ENCODE measurements around the gene SHROOM3. TPM values are rescaled to one million over a fixed set of nuclear protein-coding genes. Genes with fewer than 3 reads are reported as not detected.

Gene SHROOM3
- total RNA-seq, 1 donor from 2014 or later: 192 TPM

DNA sequence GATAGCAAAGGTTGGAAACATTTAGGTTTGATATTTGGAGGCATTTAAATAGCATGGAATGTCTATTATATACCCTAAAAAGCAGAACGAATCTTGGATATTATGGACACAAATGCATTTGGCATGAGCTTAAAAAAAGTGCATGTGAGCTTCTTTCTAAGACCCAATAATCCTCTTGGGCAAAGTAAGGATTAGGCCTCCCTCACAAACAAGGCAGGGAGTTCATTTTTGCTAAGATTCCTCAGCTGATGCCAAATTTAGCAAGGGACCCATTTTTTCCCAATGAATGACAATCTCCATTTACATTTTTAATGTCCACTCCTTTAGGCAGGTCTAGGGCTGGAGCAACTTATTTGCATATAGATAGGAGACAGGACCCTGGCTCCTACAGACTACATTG, 263.1 kb downstream of the SHROOM3 start:
- intact Hi-C loops (cut with DNase I): no loop called here
- H3K4me1 ChIP-seq: peaks cover 14 to 49% of the 10 kb centered on the region in 2 donors
- TF ChIP-seq, protein P1, sequence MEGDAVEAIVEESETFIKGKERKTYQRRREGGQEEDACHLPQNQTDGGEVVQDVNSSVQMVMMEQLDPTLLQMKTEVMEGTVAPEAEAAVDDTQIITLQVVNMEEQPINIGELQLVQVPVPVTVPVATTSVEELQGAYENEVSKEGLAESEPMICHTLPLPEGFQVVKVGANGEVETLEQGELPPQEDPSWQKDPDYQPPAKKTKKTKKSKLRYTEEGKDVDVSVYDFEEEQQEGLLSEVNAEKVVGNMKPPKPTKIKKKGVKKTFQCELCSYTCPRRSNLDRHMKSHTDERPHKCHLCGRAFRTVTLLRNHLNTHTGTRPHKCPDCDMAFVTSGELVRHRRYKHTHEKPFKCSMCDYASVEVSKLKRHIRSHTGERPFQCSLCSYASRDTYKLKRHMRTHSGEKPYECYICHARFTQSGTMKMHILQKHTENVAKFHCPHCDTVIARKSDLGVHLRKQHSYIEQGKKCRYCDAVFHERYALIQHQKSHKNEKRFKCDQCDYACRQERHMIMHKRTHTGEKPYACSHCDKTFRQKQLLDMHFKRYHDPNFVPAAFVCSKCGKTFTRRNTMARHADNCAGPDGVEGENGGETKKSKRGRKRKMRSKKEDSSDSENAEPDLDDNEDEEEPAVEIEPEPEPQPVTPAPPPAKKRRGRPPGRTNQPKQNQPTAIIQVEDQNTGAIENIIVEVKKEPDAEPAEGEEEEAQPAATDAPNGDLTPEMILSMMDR (IDR thresholded peaks at IDR 0.05): no peak

DNA sequence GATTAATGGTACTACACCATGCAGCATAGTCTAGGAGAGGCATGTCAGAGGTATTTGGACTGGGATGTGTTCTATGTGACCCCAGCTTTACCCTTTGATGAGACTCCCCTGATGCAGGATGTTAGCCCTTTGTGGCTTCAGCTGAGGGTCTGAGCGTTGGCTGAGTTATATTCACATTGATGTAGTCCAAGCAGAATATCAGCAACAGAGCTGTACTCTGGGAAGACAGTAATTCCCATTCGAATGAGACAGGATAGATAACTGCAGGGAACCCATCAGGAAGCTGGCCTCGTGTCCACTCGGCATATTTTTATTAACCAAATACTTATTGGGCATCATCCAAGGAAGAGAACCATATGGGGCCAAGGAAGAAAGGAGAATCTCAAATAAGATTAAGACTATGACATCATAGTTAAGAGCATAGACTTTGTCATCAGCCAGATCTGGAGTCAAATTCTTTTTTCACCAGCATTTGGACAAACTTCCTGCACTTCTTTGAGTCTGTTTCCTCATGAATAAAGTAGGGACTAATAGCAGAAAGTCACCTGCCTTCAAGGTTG, 264.8 kb downstream of the SHROOM3 start:
- TF ChIP-seq, protein P1 (IDR thresholded peaks at IDR 0.05): no peak
- H3K27ac ChIP-seq: peak overlapping the region; percentile 7 to 38
- no peaks in the 10 kb centered on the region for H3K9me3 ChIP-seq
- H3K4me1 ChIP-seq: peaks cover 22 to 59% of the 10 kb centered on the region in 2 donors
- no peak overlapping the region for H3K4me3 ChIP-seq
- DNase-seq (ENCODE audit: low spot score in 2 of 2): no peak
- H3K27me3 ChIP-seq: no peaks in the 10 kb centered on the region
- H3K36me3 ChIP-seq: no peaks in the 10 kb centered on the region
- intact Hi-C loops (cut with DNase I): no loop called here

More for the DNA sequence above, 263.1 kb downstream of the SHROOM3 start:
- Histone ChIP-seq H3K27ac (no peak overlapping the region), H3K9me3 (no peaks in the 10 kb centered on the region), H3K27me3 (no peaks in the 10 kb centered on the region), H3K4me3 (no peak overlapping the region), H3K36me3 (no peaks in the 10 kb centered on the region)
- no peak for DNase-seq (ENCODE audit: low spot score in 2 of 2)

DNA sequence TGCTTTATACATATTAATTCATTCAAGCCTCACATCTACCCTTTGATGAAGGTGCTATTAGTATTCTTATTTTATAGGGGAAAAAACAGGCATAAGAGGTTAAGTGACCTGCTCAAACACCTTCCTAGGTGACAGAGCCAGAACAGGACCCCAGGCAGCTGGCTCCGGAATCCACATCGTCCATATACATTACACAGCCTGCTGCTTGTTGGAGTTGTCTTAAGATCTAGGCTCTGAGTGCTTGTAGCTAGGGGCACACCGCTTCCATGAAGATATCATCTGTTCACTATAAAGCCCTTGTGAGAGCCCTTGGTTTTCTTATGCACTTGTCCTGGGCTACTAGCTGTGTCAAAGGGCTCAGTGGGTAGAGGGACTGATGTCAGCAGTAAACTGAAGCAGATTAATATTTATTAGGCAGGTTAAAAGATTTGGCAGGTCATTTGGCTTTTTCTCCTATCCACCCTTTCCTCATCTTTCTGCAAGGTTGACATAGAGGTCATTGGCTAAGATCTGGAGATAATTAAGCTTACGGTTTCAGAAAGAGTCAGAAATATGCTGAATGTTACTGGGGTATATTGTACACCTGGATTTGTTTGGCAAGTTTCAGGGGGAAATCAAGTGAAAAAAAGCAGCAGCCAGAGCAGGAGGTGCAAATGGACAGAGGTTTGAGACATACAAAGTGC, 267.6 kb downstream of the SHROOM3 start:
- Histone ChIP-seq H3K27ac (peak overlapping the region; percentile 80 to 84), H3K27me3 (no peaks in the 10 kb centered on the region), H3K36me3 (no peaks in the 10 kb centered on the region), H3K4me3 (no peak overlapping the region), H3K4me1 (peaks cover 15 to 53% of the 10 kb centered on the region in 2 donors), H3K9me3 (no peaks in the 10 kb centered on the region)
- no peak for DNase-seq (ENCODE audit: low spot score in 2 of 2)
- TF ChIP-seq, protein P1 (IDR thresholded peaks at IDR 0.05): no peak
- intact Hi-C loops (cut with DNase I): no loop called here

DNA sequence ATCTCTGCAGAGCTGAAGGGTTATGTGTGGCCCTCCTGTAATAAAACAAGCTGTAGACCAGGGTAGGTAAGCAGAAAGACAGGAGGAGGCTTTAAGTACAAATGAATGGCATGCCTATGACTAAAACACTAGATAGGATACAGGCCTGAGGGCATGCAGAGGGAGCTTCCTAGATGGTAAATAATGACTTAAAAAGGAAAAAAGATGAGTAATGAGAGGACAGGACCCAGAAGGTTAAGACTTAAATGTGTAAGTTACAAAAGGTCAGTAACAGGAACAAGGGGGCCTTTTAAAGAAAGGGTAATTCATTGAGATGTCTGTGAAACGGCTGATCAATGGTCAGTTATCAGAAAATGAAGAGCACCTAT, 268.1 kb downstream of the SHROOM3 start:
- Histone ChIP-seq H3K27me3 (no peaks in the 10 kb centered on the region), H3K27ac (peak overlapping the region; percentile 80 to 84), H3K4me1 (peaks cover 15 to 51% of the 10 kb centered on the region in 2 donors), H3K36me3 (no peaks in the 10 kb centered on the region), H3K9me3 (no peaks in the 10 kb centered on the region), H3K4me3 (no peak overlapping the region)
- no peak for DNase-seq (ENCODE audit: low spot score in 2 of 2)
- TF ChIP-seq, protein P1 (IDR thresholded peaks at IDR 0.05): no peak
- intact Hi-C loops (cut with DNase I): no loop called here

DNA sequence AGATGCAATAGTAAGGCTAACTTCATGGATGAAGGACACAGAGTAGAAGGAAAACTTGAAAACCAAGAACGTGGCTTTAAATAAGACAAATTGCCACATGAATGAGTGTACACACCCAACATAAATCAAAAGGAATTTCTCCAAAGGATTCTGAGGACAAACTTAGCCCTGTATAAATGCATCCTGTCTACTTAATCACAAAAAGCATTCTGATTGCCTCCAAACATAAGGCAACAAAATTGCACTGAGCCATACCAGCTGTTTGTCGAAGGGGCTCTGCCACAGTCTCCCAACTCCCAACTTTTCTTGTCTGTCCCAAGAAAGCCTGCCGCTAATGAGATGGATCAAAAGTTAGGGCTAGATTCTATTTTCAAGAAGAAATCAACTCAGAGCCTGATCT, 268.6 kb downstream of the SHROOM3 start:
- intact Hi-C loops (cut with DNase I): no loop called here
- Histone ChIP-seq H3K27me3 (no peaks in the 10 kb centered on the region), H3K9me3 (no peaks in the 10 kb centered on the region), H3K4me1 (peaks cover 15 to 51% of the 10 kb centered on the region in 2 donors), H3K36me3 (no peaks in the 10 kb centered on the region), H3K4me3 (no peak overlapping the region), H3K27ac (peak overlapping the region; percentile 80 to 84)
- TF ChIP-seq, protein P1 (IDR thresholded peaks at IDR 0.05): no peak
- DNase-seq (ENCODE audit: low spot score in 2 of 2): no peak

Measured in ascending aorta (tissue), 2 donors.